ENCODE results near the gene NBAS.

- TF ChIP-seq, protein P1, sequence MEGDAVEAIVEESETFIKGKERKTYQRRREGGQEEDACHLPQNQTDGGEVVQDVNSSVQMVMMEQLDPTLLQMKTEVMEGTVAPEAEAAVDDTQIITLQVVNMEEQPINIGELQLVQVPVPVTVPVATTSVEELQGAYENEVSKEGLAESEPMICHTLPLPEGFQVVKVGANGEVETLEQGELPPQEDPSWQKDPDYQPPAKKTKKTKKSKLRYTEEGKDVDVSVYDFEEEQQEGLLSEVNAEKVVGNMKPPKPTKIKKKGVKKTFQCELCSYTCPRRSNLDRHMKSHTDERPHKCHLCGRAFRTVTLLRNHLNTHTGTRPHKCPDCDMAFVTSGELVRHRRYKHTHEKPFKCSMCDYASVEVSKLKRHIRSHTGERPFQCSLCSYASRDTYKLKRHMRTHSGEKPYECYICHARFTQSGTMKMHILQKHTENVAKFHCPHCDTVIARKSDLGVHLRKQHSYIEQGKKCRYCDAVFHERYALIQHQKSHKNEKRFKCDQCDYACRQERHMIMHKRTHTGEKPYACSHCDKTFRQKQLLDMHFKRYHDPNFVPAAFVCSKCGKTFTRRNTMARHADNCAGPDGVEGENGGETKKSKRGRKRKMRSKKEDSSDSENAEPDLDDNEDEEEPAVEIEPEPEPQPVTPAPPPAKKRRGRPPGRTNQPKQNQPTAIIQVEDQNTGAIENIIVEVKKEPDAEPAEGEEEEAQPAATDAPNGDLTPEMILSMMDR (IDR thresholded peaks at IDR 0.05; ENCODE audit: low read length) = no peak
- TF ChIP-seq EZH2 (IDR thresholded peaks at IDR 0.05; ENCODE audit: borderline replicate concordance, low read length) = no peak
Measured at GRCh38 chr2:15141211-15141610, 419.9 kb downstream of the NBAS start.

All from OCI-LY1 (cell line).